H1 (cell line): ENCODE data around the gene CACNA1C. TPM values are rescaled to one million over a fixed set of nuclear protein-coding genes. Genes with fewer than 3 reads are reported as not detected.

Source experiments
- RAD21 ChIP-seq, 2 experiments: IDR thresholded peaks in 1 of 2; conservative IDR thresholded peaks in 1 of 2; 2 replicates each; pipeline ENCODE4 v1.6.1; 2011; ENCODE audit warnings: low read depth in 2 of 2, low read length in 2 of 2, improper control_type of control experiment in 1 of 2, inconsistent platforms in 1 of 2, mild to moderate bottlenecking in 1 of 2, moderate library complexity in 1 of 2
- TBP ChIP-seq: IDR thresholded peaks from 2 replicates; pipeline ENCODE4 v1.6.1; 2011; ENCODE audit warnings: low read depth, low read length, improper control_type of control experiment
- polyA plus RNA-seq, 7 experiments: library from polyadenylated mRNA; depleted of rRNA in 3 of 7; stranded (reverse) in 5 of 7; unstranded in 2 of 7; fragments of >200 nt in 5 of 7; fragments of 200-250 nt in 2 of 7; gene quantifications; 1 replicate in 5 of 7; 2 replicates in 1 of 7; 4 replicates in 1 of 7; pipeline versions ENCODE4 v1.2.1 to v1.2.3, GENCODE V29; 2011 to 2013; ENCODE audit warnings: missing spikeins in 2 of 7, mixed read lengths in 2 of 7
- total RNA-seq: library from RNA; stranded (reverse); fragmentation: NEBNext Ultra II Directional; extraction: Animal tissue kit (Norgen Biotek cat#: 25700); gene quantifications from 2 replicates; pipeline ENCODE4 v1.2.1, GENCODE V29; 2021
- TF ChIP-seq, protein P1 (sequence below): fragments of 300-600 bp; sonication (generic); IDR thresholded peaks from 2 replicates; pipeline ENCODE4 v1.7.1; 2012; ENCODE audit warnings: low read length, moderate library complexity, mild to moderate bottlenecking, inconsistent platforms; ENCODE audit not compliant: insufficient replicate concordance

Gene CACNA1C
- total and polyA plus RNA-seq, 2 of the 8 experiments (the other 6 are each of a cell fraction or from before 2014, with no cell fraction given) = 1.3 TPM

DNA sequence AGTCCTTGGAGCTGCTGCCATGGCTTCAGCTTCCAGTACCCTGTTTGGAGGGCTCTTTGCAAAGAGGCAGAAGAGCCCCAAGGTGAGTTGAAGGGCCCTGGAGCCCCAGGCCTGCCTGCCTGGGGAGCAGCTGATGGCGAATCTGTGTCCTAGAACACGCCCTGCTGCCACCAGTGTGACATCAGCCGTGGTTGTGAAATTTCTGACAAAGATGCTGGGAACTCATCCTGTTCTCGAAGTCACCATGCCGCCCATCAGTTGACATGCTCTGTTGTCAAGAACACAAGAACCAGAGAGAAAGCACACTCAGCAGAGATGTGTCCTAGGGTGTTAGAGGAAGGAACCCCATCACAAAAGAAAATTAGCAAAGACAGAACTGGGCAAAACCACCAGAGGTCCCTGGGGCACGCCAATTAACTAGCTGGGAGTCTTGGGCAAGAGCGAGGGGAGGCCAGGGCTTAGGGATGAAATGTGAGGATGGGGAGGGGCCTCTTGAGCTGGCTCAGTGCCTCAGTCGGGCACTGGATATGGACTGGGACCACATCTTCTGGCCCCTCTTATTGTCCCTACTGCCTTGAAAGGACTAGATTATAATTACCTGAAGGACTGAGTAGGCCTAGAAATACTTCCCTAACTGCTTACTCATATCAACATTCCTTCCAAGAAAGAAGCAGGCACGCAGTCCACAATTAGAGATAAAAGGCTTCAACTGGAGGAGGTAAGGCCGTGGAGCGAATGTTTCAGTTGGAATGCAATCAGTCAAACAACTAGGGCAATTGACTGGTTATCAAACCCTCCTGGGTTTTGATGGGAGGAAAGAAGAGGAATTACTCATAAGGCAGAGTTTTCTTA, 163.1 kb downstream of the CACNA1C start (continued):
- TF ChIP-seq, protein P1, sequence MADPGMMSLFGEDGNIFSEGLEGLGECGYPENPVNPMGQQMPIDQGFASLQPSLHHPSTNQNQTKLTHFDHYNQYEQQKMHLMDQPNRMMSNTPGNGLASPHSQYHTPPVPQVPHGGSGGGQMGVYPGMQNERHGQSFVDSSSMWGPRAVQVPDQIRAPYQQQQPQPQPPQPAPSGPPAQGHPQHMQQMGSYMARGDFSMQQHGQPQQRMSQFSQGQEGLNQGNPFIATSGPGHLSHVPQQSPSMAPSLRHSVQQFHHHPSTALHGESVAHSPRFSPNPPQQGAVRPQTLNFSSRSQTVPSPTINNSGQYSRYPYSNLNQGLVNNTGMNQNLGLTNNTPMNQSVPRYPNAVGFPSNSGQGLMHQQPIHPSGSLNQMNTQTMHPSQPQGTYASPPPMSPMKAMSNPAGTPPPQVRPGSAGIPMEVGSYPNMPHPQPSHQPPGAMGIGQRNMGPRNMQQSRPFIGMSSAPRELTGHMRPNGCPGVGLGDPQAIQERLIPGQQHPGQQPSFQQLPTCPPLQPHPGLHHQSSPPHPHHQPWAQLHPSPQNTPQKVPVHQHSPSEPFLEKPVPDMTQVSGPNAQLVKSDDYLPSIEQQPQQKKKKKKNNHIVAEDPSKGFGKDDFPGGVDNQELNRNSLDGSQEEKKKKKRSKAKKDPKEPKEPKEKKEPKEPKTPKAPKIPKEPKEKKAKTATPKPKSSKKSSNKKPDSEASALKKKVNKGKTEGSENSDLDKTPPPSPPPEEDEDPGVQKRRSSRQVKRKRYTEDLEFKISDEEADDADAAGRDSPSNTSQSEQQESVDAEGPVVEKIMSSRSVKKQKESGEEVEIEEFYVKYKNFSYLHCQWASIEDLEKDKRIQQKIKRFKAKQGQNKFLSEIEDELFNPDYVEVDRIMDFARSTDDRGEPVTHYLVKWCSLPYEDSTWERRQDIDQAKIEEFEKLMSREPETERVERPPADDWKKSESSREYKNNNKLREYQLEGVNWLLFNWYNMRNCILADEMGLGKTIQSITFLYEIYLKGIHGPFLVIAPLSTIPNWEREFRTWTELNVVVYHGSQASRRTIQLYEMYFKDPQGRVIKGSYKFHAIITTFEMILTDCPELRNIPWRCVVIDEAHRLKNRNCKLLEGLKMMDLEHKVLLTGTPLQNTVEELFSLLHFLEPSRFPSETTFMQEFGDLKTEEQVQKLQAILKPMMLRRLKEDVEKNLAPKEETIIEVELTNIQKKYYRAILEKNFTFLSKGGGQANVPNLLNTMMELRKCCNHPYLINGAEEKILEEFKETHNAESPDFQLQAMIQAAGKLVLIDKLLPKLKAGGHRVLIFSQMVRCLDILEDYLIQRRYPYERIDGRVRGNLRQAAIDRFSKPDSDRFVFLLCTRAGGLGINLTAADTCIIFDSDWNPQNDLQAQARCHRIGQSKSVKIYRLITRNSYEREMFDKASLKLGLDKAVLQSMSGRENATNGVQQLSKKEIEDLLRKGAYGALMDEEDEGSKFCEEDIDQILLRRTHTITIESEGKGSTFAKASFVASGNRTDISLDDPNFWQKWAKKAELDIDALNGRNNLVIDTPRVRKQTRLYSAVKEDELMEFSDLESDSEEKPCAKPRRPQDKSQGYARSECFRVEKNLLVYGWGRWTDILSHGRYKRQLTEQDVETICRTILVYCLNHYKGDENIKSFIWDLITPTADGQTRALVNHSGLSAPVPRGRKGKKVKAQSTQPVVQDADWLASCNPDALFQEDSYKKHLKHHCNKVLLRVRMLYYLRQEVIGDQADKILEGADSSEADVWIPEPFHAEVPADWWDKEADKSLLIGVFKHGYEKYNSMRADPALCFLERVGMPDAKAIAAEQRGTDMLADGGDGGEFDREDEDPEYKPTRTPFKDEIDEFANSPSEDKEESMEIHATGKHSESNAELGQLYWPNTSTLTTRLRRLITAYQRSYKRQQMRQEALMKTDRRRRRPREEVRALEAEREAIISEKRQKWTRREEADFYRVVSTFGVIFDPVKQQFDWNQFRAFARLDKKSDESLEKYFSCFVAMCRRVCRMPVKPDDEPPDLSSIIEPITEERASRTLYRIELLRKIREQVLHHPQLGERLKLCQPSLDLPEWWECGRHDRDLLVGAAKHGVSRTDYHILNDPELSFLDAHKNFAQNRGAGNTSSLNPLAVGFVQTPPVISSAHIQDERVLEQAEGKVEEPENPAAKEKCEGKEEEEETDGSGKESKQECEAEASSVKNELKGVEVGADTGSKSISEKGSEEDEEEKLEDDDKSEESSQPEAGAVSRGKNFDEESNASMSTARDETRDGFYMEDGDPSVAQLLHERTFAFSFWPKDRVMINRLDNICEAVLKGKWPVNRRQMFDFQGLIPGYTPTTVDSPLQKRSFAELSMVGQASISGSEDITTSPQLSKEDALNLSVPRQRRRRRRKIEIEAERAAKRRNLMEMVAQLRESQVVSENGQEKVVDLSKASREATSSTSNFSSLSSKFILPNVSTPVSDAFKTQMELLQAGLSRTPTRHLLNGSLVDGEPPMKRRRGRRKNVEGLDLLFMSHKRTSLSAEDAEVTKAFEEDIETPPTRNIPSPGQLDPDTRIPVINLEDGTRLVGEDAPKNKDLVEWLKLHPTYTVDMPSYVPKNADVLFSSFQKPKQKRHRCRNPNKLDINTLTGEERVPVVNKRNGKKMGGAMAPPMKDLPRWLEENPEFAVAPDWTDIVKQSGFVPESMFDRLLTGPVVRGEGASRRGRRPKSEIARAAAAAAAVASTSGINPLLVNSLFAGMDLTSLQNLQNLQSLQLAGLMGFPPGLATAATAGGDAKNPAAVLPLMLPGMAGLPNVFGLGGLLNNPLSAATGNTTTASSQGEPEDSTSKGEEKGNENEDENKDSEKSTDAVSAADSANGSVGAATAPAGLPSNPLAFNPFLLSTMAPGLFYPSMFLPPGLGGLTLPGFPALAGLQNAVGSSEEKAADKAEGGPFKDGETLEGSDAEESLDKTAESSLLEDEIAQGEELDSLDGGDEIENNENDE = no peak
- no peak for TF ChIP-seq TBP
- TF ChIP-seq RAD21 (IDR thresholded peaks at IDR 0.05 in 1 of 2, conservative IDR thresholded peaks at IDR 0.05 in 1 of 2; ENCODE audit: low read depth in 2 of 2, low read length in 2 of 2) = peak in 1 of 2 experiments; percentile 17; a peak in 1 of 4 replicates
